ENCODE results near the gene UBE2E2. TPM values are rescaled to one million over a fixed set of nuclear protein-coding genes. Genes with fewer than 3 reads are reported as not detected.

The UBE2E2 gene
- total and polyA plus RNA-seq, 4 donors = 23.8 to 56.5 (median 32.9) TPM

- WGBS, 2 donors = 84 to 89% methylated on average over 5 of the region's 5 CpGs
- H3K36me3 ChIP-seq (ENCODE audit: control insufficient read depth in 1 of 2, insufficient read depth in 2 of 2, low read length in 1 of 2) = no peaks in the 10 kb centered on the region
- intact Hi-C loops (cut with DNase I) = no loop called here
- H3K27ac ChIP-seq (ENCODE audit: low read depth in 1 of 2, low read length in 2 of 2) = no peak overlapping the region
- H3K4me3 ChIP-seq (ENCODE audit: low read length in 2 of 2) = no peak overlapping the region
- ATAC-seq (ENCODE audit: low FRiP score) (no peak), DNase-seq (no peak)
- no peaks in the 10 kb centered on the region for H3K9me3 ChIP-seq (ENCODE audit: control insufficient read depth, low read length)
- H3K27me3 ChIP-seq (ENCODE audit: control insufficient read depth in 1 of 2, insufficient read depth in 2 of 2, low read length in 1 of 2) = no peaks in the 10 kb centered on the region
- peaks cover 0 to 5% of the 10 kb centered on the region in 2 donors for H3K4me1 ChIP-seq (ENCODE audit: control insufficient read depth in 1 of 2, insufficient read depth in 2 of 2, low read length in 2 of 2)
Observed at GRCh38 chr3:23565041-23565775, 362.1 kb downstream of the UBE2E2 start.

- WGBS, 2 donors = 89 to 96% methylated on average over 2 of the region's 2 CpGs
- Histone ChIP-seq H3K9me3 (ENCODE audit: control insufficient read depth, low read length) (no peaks in the 10 kb centered on the region), H3K27me3 (ENCODE audit: control insufficient read depth in 1 of 2, insufficient read depth in 2 of 2, low read length in 1 of 2) (no peaks in the 10 kb centered on the region), H3K27ac (ENCODE audit: low read depth in 1 of 2, low read length in 2 of 2) (no peak overlapping the region), H3K4me1 (ENCODE audit: control insufficient read depth in 1 of 2, insufficient read depth in 2 of 2, low read length in 2 of 2) (peaks cover 0 to 5% of the 10 kb centered on the region in 2 donors), H3K36me3 (ENCODE audit: control insufficient read depth in 1 of 2, insufficient read depth in 2 of 2, low read length in 1 of 2) (no peaks in the 10 kb centered on the region), H3K4me3 (ENCODE audit: low read length in 2 of 2) (no peak overlapping the region)
- ATAC-seq (ENCODE audit: low FRiP score) = no peak
- no peak for DNase-seq
- intact Hi-C loops (cut with DNase I) = no loop called here
Observed at GRCh38 chr3:23566499-23566898, 363.4 kb downstream of the UBE2E2 start.

GRCh38 chr3:23567917-23568316, 364.8 kb downstream of the UBE2E2 start:
- 1% methylated on average over 3 of the region's 3 CpGs for WGBS, 2 donors
- Histone ChIP-seq H3K9me3 (ENCODE audit: control insufficient read depth, low read length) (no peaks in the 10 kb centered on the region), H3K4me1 (ENCODE audit: control insufficient read depth in 1 of 2, insufficient read depth in 2 of 2, low read length in 2 of 2) (peaks cover 0 to 5% of the 10 kb centered on the region in 2 donors), H3K27me3 (ENCODE audit: control insufficient read depth in 1 of 2, insufficient read depth in 2 of 2, low read length in 1 of 2) (no peaks in the 10 kb centered on the region), H3K4me3 (ENCODE audit: low read length in 2 of 2) (no peak overlapping the region), H3K27ac (ENCODE audit: low read depth in 1 of 2, low read length in 2 of 2) (no peak overlapping the region), H3K36me3 (ENCODE audit: control insufficient read depth in 1 of 2, insufficient read depth in 2 of 2, low read length in 1 of 2) (no peaks in the 10 kb centered on the region)
- ATAC-seq (ENCODE audit: low FRiP score) = peak; percentile 50
- peak in 1 of 2 donors; percentile 55 for DNase-seq
- intact Hi-C loops (cut with DNase I) = no loop called here

- no peaks in the 10 kb centered on the region for H3K27me3 ChIP-seq (ENCODE audit: control insufficient read depth in 1 of 2, insufficient read depth in 2 of 2, low read length in 1 of 2)
- no peaks in the 10 kb centered on the region for H3K4me1 ChIP-seq (ENCODE audit: control insufficient read depth in 1 of 2, insufficient read depth in 2 of 2, low read length in 2 of 2)
- no peaks in the 10 kb centered on the region for H3K9me3 ChIP-seq (ENCODE audit: control insufficient read depth, low read length)
- no peak overlapping the region for H3K27ac ChIP-seq (ENCODE audit: low read depth in 1 of 2, low read length in 2 of 2)
- H3K4me3 ChIP-seq (ENCODE audit: low read length in 2 of 2) = no peak overlapping the region
- ATAC-seq (ENCODE audit: low FRiP score) = no peak
- intact Hi-C loops (cut with DNase I) = no loop called here
- WGBS, 2 donors = 97% methylated on average over 3 of the region's 3 CpGs
- no peak for DNase-seq
- H3K36me3 ChIP-seq (ENCODE audit: control insufficient read depth in 1 of 2, insufficient read depth in 2 of 2, low read length in 1 of 2) = no peaks in the 10 kb centered on the region
Observed at GRCh38 chr3:23573827-23574226, 370.7 kb downstream of the UBE2E2 start.

- DNase-seq (no peak), ATAC-seq (ENCODE audit: low FRiP score) (no peak)
- intact Hi-C loops (cut with DNase I) = no loop called here
- Histone ChIP-seq H3K4me1 (ENCODE audit: control insufficient read depth in 1 of 2, insufficient read depth in 2 of 2, low read length in 2 of 2) (no peaks in the 10 kb centered on the region), H3K36me3 (ENCODE audit: control insufficient read depth in 1 of 2, insufficient read depth in 2 of 2, low read length in 1 of 2) (no peaks in the 10 kb centered on the region), H3K27me3 (ENCODE audit: control insufficient read depth in 1 of 2, insufficient read depth in 2 of 2, low read length in 1 of 2) (no peaks in the 10 kb centered on the region), H3K4me3 (ENCODE audit: low read length in 2 of 2) (no peak overlapping the region), H3K9me3 (ENCODE audit: control insufficient read depth, low read length) (no peaks in the 10 kb centered on the region), H3K27ac (ENCODE audit: low read depth in 1 of 2, low read length in 2 of 2) (no peak overlapping the region)
- WGBS, 2 donors = 96 to 98% methylated on average over 1 of the region's 1 CpG
Observed at GRCh38 chr3:23574822-23575315, 371.7 kb downstream of the UBE2E2 start.

- no peak overlapping the region for H3K4me3 ChIP-seq (ENCODE audit: low read length in 2 of 2)
- H3K27ac ChIP-seq (ENCODE audit: low read depth in 1 of 2, low read length in 2 of 2) = no peak overlapping the region
- no peaks in the 10 kb centered on the region for H3K36me3 ChIP-seq (ENCODE audit: control insufficient read depth in 1 of 2, insufficient read depth in 2 of 2, low read length in 1 of 2)
- intact Hi-C loops (cut with DNase I) = no loop called here
- no peaks in the 10 kb centered on the region for H3K9me3 ChIP-seq (ENCODE audit: control insufficient read depth, low read length)
- DNase-seq (no peak), ATAC-seq (ENCODE audit: low FRiP score) (no peak)
- 87 to 88% methylated on average over 3 of the region's 3 CpGs for whole genome bisulfite sequencing, 2 donors
- no peaks in the 10 kb centered on the region for H3K4me1 ChIP-seq (ENCODE audit: control insufficient read depth in 1 of 2, insufficient read depth in 2 of 2, low read length in 2 of 2)
- H3K27me3 ChIP-seq (ENCODE audit: control insufficient read depth in 1 of 2, insufficient read depth in 2 of 2, low read length in 1 of 2) = no peaks in the 10 kb centered on the region
Observed at GRCh38 chr3:23575697-23576096, 372.6 kb downstream of the UBE2E2 start.

GRCh38 chr3:23576379-23576959, 373.3 kb downstream of the UBE2E2 start:
- no peak overlapping the region for H3K4me3 ChIP-seq (ENCODE audit: low read length in 2 of 2)
- no peaks in the 10 kb centered on the region for H3K27me3 ChIP-seq (ENCODE audit: control insufficient read depth in 1 of 2, insufficient read depth in 2 of 2, low read length in 1 of 2)
- no peaks in the 10 kb centered on the region for H3K36me3 ChIP-seq (ENCODE audit: control insufficient read depth in 1 of 2, insufficient read depth in 2 of 2, low read length in 1 of 2)
- H3K4me1 ChIP-seq (ENCODE audit: control insufficient read depth in 1 of 2, insufficient read depth in 2 of 2, low read length in 2 of 2) = no peaks in the 10 kb centered on the region
- WGBS, 2 donors = 84 to 87% methylated on average over 2 of the region's 2 CpGs
- DNase-seq (no peak), ATAC-seq (ENCODE audit: low FRiP score) (no peak)
- H3K9me3 ChIP-seq (ENCODE audit: control insufficient read depth, low read length) = no peaks in the 10 kb centered on the region
- intact Hi-C loops (cut with DNase I) = no loop called here
- H3K27ac ChIP-seq (ENCODE audit: low read depth in 1 of 2, low read length in 2 of 2) = no peak overlapping the region

- Histone ChIP-seq H3K27ac (ENCODE audit: low read depth in 1 of 2, low read length in 2 of 2) (no peak overlapping the region), H3K27me3 (ENCODE audit: control insufficient read depth in 1 of 2, insufficient read depth in 2 of 2, low read length in 1 of 2) (no peaks in the 10 kb centered on the region), H3K9me3 (ENCODE audit: control insufficient read depth, low read length) (no peaks in the 10 kb centered on the region), H3K4me3 (ENCODE audit: low read length in 2 of 2) (no peak overlapping the region), H3K36me3 (ENCODE audit: control insufficient read depth in 1 of 2, insufficient read depth in 2 of 2, low read length in 1 of 2) (no peaks in the 10 kb centered on the region), H3K4me1 (ENCODE audit: control insufficient read depth in 1 of 2, insufficient read depth in 2 of 2, low read length in 2 of 2) (no peaks in the 10 kb centered on the region)
- ATAC-seq (ENCODE audit: low FRiP score) (no peak), DNase-seq (no peak)
- intact Hi-C loops (cut with DNase I) = no loop called here
- 91 to 94% methylated on average over 8 of the region's 8 CpGs for WGBS, 2 donors
Observed at GRCh38 chr3:23580096-23580713, 377.1 kb downstream of the UBE2E2 start.
